Glutamatergic neuron (in vitro differentiated cells): Measurements from ENCODE around the gene RADIL. TPM values are rescaled to one million over a fixed set of nuclear protein-coding genes. Genes with fewer than 3 reads are reported as not detected.

ENCODE experiments used
- DNase-seq: peaks from one replicate; pipeline ENCODE4 v3.0.0; 2022
- H3K27ac Mint-ChIP-seq: one replicate; pipeline ENCODE4 v1.8.0; 2020; ENCODE audit warnings: mild to moderate bottlenecking, mixed read lengths, inconsistent platforms; ENCODE audit not compliant: unreplicated experiment
- H3K27me3 Mint-ChIP-seq: one replicate; pipeline ENCODE4 v1.8.0; 2020; ENCODE audit warnings: mild to moderate bottlenecking, moderate library complexity, mixed read lengths, inconsistent platforms; ENCODE audit not compliant: unreplicated experiment
- H3K36me3 Mint-ChIP-seq: one replicate; pipeline ENCODE4 v1.8.0; 2020; ENCODE audit warnings: mild to moderate bottlenecking, mixed read lengths, inconsistent platforms; ENCODE audit not compliant: unreplicated experiment
- H3K4me1 Mint-ChIP-seq: one replicate; pipeline ENCODE4 v1.8.0; 2020; ENCODE audit warnings: mild to moderate bottlenecking, low read depth, mixed read lengths, inconsistent platforms; ENCODE audit not compliant: unreplicated experiment
- H3K4me3 Mint-ChIP-seq: one replicate; pipeline ENCODE4 v1.8.0; 2020; ENCODE audit warnings: mild to moderate bottlenecking, mixed read lengths, inconsistent platforms; ENCODE audit not compliant: unreplicated experiment
- H3K9me3 Mint-ChIP-seq: one replicate; pipeline ENCODE4 v1.8.0; 2020; ENCODE audit warnings: mild to moderate bottlenecking, moderate library complexity, mixed read lengths, inconsistent platforms; ENCODE audit not compliant: unreplicated experiment
- CTCF ChIP-seq: fragments of 200-600 bp; sonication (generic); IDR thresholded peaks from one replicate; pipeline ENCODE4 v1.5.0; 2021; ENCODE audit not compliant: partially characterized antibody, unreplicated experiment
- total RNA-seq: library from RNA; stranded (reverse); fragmentation: NEBNext Ultra II Directional; extraction: Animal tissue kit (Norgen Biotek cat#: 25700); gene quantifications from one replicate; pipeline ENCODE4 v1.2.1, GENCODE V29; 2021; ENCODE audit not compliant: unreplicated experiment

Gene RADIL
- total RNA-seq, 1 donor from 2014 or later: 31.3 TPM

- Mint-ChIP-seq H3K27me3 (peaks cover 2% of the 10 kb centered on the region), H3K27ac (no peak overlapping the region), H3K4me1 (peaks cover 2% of the 10 kb centered on the region), H3K9me3 (no peaks in the 10 kb centered on the region), H3K36me3 (no peaks in the 10 kb centered on the region), H3K4me3 (no peak overlapping the region)
- peak; percentile 14 for DNase-seq
- no peak for TF ChIP-seq CTCF
These were observed 63.0 kb downstream of the RADIL start for GRCh38 chr7:4820405-4820966.

DNA sequence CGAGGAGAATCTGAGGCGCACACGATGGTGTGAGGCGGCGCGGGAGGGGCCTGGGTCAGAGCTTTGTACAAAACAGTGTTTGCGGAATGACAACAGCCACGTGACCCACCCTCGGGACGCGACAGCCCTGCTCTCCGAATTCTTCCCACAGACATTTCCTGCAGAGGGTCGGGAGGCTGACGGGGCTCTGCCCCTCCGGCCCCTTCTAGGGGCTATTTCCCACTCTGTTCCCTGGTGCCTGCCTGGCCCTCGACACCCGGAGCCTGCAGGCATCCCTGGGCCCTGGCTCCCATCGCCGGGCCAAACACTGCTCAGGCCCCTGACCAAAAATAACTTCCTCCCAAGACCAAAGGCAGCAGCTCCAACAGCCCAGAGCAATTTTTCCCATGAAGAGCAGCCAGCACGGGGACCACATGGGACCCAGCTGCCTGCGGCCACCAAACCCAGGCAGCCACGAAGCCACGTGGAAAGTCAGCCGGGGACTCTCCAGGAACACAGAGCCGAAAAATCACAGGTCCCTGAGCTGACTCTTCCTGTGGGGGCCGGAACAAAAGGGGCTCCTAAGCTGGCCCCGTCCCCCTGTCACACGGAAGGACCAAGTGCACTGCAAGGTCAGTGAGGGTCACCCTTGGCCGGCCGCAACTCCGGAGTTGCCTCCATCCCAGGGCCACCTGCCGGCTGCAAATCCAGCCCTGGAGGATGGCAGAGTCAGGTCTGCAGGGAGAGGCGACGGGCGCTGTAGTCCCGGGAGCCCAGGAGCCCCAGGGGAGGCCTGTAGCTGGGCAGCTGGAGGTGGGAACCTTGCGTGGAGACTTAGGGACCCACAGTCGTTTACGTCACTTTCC lies 63.7 kb downstream of the RADIL start:
- DNase-seq: peak; percentile 16
- H3K36me3 Mint-ChIP-seq: no peaks in the 10 kb centered on the region
- H3K4me1 Mint-ChIP-seq: peaks cover 3% of the 10 kb centered on the region
- H3K4me3 Mint-ChIP-seq: no peak overlapping the region
- no peak overlapping the region for H3K27ac Mint-ChIP-seq
- H3K9me3 Mint-ChIP-seq: no peaks in the 10 kb centered on the region
- no peak for TF ChIP-seq CTCF
- peaks cover 2% of the 10 kb centered on the region for H3K27me3 Mint-ChIP-seq

DNA sequence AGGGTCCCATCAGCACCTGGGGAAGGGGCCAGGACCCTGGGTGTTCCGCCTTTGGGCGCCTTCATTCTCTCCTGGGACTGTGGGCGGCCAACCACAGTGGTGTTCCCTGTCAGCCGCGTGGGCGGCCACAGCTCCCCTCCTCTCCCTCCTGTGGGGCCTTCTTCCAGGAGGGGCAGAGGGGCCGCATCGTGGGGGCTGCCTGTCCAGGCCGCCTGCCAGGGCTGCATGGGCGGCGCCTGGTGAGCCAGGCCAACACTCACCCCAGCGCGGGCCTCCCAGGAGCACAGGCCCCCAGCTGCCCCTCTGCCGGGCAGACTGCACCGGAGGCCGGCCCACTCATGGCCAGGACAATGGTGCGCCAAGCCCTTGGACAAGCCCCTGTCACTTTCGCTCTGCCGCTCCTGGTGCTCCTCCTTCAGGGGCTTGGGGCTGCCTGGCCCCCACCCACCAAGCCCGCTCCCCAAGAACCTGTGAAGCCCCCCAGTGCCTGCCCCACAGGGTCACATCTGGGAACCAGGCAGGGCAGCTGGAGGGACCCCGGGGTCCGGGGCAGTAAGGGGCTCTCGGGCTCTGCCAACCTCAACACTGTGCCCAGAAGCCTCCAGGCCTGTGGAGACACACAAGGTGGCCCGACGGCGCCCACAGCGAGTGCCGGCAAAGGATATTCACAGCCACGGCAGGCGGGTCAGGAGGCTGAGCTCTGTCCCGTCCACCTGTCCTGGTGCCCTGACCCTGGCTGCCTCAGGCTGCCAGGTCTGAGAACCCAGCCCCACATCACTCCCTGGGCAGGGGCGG lies 65.3 kb downstream of the RADIL start:
- TF ChIP-seq CTCF: no peak

DNA sequence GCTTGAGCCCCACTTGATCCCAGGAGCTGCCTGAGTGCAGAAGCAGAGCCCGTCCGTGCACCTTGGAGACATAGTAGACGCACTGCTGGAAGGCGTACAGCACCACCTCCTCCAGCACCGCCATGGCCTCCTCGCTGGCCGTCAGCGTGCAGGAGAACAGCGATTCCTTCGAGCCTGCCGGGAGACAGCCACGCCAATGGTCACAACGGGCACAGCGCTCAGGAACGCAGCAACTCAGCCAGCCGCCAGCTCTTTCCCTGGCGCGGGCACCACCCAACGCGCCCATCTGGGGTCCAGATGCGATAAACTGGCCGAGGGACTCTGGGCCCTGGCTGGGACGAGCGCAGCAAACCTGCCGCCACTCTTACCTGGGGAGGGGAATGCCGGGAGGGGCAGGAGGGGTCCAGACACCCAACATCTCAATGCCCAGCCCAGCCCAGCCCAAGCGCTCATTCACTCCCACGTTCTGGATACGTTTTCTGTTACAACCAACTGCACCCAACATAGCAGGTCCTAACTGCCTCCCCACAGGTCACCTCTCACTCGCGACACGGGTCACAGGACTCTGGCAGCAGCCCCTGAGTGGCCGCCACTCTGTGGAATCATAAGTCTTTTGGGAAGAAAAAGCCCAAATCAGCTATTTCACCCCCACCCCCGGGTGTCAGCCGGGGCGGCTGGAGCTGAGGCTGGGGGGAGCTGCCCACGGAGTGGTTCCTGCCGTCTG lies 66.2 kb downstream of the RADIL start:
- Mint-ChIP-seq H3K36me3 (peaks cover 19% of the 10 kb centered on the region), H3K27me3 (peaks cover 2% of the 10 kb centered on the region), H3K9me3 (no peaks in the 10 kb centered on the region), H3K4me3 (no peak overlapping the region), H3K27ac (no peak overlapping the region), H3K4me1 (peaks cover 5% of the 10 kb centered on the region)
- no peak for TF ChIP-seq CTCF
- no peak for DNase-seq

More for the DNA sequence above, 65.3 kb downstream of the RADIL start:
- peaks cover 2% of the 10 kb centered on the region for H3K27me3 Mint-ChIP-seq
- peaks cover 11% of the 10 kb centered on the region for H3K36me3 Mint-ChIP-seq
- H3K27ac Mint-ChIP-seq: no peak overlapping the region
- H3K4me1 Mint-ChIP-seq: peaks cover 5% of the 10 kb centered on the region
- H3K9me3 Mint-ChIP-seq: no peaks in the 10 kb centered on the region
- peak; percentile 13 for DNase-seq
- H3K4me3 Mint-ChIP-seq: no peak overlapping the region
